ENCODE results near the gene PAPOLA.

- TF ChIP-seq EP300 (IDR thresholded peaks at IDR 0.05) (no peak), CTCF (IDR thresholded peaks at IDR 0.05) (no peak)
Observed at GRCh38 chr14:96579358-96579757, 77.2 kb downstream of the PAPOLA start.

Data from gastroesophageal sphincter (tissue), 3 donors.